T-helper 1 cell treated with Interleukin-12 subunit alpha and Interleukin-12 subunit beta and Interleukin-4 antibody, amounts not matched to agents 30 ng/mL and 1 ng/mL, for 36 hours (primary cell): ENCODE results near the gene CEMP1. TPM values are rescaled to one million over a fixed set of nuclear protein-coding genes. Genes with fewer than 3 reads are reported as not detected.
"Not testable (repeated sequence)": the region's sequence is repeated elsewhere in the genome, so short reads cannot be mapped to it uniquely, and the experiment has no call there.

Experiments used
- intact Hi-C: fragments of 100-400 bp; cut with micrococcal nuclease; formaldehyde crosslinking; loops from one replicate; pipeline ENCODE4 v1.15.1; 2024
- total RNA-seq: library from RNA; stranded (reverse); gene quantifications from 2 replicates; pipeline ENCODE4 v1.2.3, GENCODE V29; 2022

The CEMP1 gene, protein sequence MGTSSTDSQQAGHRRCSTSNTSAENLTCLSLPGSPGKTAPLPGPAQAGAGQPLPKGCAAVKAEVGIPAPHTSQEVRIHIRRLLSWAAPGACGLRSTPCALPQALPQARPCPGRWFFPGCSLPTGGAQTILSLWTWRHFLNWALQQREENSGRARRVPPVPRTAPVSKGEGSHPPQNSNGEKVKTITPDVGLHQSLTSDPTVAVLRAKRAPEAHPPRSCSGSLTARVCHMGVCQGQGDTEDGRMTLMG
- total RNA-seq = 0.44 and 0.66 TPM in 2 replicates

DNA sequence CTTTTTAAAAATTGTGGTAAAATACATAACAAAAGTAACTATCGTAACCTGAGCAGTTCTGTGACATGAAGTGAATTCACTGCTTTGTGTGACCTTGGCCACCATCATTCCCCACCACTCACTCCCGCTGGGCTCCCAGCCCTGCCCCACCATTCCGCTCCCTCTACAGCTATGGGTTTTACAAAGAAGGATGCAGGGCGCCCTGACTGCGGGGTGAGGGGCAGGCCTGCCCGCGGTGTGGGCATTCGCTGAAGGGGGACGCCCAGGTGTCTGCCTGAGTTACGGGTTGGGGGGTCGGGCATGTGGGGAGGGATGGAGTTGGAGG lies at the start of gene CEMP1:
Gene CEMP1, minus strand, starts transcription at position 38 of the 325 bp plus-strand sequence. CDS start 335 bp downstream, outside the sequence.
- intact Hi-C loops = loop anchor here (5.0 to 10.0 kb wide), 3 partner anchors 309 to 537 kb away; partner anchors contain the start of genes E4F1, NTHL1 and TSC2

DNA sequence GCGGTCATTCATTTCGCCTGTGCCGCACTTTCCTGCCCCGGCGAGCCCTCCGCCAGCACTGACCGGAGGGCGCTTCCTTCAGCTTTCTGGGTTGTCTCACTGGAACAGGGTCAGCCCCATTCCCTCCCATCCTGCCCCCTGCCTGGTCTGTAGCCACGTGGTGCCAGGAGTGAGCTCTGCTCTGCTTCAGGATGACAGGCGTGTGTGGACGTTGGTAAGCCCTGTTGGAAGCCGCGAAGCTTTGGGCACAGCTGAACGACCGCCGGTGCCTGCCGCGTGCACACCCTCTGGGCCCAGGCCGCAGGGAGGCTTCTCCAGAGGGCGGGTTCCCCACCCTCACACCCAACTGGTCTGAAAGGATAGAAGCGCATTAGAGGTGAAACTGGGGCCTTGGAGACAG lies 49.6 kb upstream of the CEMP1 start:
- intact Hi-C loops = not testable (repeated sequence)

DNA sequence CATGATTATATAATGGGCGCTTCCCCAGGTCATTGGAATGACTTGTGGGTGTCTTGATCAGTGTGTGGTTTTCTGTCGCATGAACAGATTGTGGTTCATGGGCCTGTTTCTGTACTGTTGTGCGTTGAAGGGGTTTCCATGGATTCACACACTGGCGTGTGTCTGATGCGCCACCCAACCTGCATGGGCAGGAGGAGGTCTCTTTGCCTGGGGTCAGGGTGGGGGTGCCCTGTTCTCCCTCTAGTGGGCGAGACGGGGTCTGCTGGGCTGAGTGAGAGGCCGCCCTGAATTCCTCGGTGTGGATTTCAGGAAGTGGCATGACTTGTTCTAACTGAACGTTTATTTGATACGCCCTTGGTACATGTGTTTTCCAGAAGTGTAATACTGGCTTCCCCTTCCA lies 48.9 kb upstream of the CEMP1 start:
- intact Hi-C loops = not testable (repeated sequence)

DNA sequence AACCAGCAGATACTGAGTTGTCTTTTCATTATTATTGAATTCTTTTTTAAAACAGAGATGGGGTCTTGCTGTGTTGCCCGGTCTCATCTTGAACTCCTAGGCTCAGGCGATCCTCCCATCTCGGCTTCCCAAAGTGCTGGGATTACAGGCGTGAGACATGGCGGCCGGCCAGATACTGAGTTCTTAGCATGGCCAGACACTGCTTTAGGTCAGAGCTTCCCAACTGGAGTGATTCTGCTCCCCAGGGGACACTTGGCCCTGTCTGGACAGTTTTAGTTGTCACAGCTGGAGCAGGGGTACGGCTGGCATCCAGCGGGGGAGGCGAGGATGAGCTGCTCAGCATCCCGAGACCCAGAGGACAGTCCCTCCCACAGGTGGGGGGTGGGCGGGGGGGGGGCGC lies 47.7 kb upstream of the CEMP1 start:
- intact Hi-C loops = not testable (repeated sequence)

DNA sequence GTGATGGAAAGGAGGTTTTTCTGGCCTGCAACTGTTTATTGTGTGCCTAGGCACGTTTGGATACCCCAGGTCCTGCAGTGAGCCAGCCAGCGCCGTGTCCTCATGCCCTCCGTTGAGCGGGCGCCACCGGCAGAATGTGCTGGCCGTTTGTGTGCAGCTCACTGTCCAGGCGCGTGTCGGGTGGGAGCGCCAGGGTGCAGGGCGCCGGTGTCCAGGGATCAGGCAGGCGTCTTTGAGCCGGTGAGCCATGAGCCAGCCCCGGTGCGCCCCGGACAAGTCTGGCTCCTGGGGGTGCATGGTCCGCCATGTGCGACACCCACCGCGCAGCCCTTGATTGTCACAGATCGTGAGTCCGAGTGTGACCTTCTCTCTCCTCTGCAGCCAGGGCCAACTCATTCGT lies 45.8 kb upstream of the CEMP1 start:
- intact Hi-C loops = not testable (repeated sequence)

DNA sequence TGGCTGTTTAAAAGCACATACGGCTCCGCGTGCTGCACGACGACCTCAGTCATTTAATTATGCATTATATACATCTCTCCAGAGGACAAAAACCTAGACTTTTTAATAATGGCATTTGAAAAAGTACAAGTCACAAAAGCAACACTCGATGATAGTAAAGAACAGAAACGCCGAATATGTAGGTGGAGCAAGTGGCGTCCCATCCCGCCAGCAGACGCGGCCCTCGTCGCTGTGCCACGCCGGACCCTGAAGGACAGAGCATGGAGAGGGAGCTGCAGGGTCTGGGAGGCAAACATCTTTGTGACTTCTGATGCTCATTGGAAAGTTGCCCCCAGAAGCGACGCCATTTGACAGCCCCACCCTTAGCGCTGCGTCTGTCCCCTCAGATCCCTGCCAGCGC lies 44.6 kb upstream of the CEMP1 start:
- intact Hi-C loops = not testable (repeated sequence)

DNA sequence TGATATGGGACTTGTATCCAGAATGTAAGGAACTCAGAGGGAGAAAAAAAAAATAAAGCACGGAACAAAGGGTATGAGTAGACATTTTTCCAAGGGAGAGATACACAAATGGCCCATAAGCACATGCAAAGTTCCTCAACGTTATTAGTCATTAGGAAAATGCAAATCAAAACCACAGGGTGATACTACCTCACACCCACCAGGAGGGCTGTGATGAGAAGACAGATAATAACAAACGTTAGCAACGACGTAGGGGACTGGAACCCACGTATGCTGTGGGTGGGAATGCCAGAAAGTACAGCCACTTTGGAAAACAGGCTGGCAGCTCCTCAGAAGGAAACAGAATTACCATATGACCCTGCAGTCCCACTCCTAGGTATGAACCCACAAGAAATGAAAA lies 41.5 kb upstream of the CEMP1 start:
- intact Hi-C loops = not testable (repeated sequence)

DNA sequence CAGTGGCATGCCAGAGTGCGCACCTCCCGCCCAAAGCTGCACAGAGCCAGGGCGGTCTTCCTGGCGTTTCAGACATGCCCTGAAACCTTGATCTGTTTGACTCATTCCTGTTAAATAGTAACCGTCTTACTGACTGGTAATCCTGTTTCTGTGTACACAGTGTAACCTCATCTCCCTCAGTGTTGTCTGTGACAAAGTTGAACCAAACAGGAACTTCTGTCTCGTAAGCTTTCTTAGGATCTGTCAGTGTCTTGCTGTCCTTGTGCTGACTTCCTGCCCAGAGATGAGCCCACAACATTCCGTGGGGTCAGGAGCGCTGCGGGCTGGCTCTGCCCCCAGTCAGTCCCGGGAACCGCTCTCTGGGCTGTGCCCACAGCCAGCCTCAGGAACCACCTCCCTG lies 37.4 kb upstream of the CEMP1 start:
- intact Hi-C loops = not testable (repeated sequence)

DNA sequence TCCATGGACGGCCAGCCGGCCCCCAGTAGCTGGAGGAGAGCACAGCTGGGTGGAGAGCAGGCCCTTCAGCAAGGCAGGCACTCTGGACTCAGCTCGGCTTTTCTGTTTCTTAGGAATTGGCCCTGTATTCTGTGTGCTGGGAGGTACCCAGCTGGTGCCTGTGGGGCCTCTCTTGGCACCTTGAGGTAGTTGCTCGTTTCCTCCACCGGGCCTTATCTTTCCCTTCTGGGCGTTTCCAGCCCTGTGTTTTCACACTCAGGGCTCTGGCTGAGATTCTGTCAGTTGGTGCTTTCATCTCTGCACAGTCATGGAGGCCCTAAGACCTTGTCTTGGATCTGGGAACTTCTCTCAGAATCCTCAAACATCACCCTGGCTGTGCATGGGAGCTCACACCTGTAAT lies 36.3 kb upstream of the CEMP1 start:
- intact Hi-C loops = not testable (repeated sequence)

DNA sequence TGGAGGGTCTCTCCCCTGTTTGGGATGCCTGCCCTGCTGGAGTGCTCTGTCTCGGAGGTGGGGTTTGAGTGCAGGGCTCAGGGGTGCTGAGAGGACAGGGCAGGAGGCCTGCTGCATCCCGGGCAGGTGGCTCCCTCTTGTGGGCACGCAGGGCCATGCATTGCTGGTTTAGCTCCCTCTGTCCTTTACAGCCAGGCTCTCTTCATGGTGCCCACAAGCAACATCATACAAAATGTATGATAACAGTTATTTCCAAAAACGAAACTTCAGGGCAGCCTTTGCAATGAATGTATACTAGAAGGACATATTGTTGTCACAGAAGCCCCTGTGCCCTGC lies 29.6 kb upstream of the CEMP1 start:
- intact Hi-C loops = not testable (repeated sequence)

DNA sequence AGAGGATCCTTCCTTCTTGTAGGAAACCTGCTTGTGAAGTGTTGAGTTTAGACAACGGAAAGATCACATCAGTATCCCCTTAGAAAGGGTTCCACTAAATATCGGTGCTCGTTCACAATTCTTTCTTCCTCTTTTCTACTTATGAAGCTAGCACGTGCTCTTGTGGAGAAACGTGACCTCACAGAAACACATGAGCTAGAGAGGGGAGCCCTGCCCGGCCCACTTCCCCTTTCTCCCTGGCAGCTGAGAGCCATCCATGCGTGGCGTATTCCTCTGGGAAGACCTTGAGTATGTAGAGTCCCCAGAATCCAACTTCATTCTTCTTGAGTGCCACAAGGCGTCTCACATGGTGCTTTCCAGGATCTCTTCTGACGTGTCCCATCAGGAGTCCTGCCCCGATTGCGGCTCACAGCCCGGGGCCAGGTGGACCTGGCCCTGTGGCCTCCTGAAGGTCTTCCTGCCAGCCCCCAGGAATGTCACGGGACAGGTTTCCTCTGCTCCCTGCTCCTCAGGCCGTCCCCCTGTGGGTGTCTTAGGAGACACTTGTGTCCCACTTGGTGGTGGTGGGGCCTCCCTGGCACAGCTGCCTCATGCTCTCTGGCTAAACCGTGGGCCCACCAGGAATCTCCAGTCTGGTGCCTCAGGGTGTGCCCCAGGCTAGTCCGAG lies 29.1 kb upstream of the CEMP1 start:
- intact Hi-C loops = not testable (repeated sequence)

DNA sequence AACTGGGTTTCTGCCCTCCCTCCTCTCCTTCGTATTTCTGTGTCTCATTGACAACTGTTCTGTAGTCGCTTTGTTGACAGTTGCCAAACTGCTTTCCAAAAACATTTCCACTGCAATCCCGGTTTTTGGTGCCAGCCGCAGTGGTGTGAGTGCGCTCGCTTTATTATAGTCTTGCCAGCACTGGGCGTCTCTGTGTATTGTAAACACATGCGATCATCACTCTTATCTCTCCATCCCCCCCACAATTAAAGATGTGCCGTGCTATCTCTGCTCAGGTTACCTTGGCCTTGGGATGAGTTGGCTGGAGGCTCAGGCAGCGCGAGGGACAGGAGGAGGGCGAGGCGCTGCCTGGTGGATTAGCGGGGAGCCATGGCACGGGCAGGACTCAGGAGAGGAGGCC lies 25.9 kb upstream of the CEMP1 start:
- intact Hi-C loops = not testable (repeated sequence)

DNA sequence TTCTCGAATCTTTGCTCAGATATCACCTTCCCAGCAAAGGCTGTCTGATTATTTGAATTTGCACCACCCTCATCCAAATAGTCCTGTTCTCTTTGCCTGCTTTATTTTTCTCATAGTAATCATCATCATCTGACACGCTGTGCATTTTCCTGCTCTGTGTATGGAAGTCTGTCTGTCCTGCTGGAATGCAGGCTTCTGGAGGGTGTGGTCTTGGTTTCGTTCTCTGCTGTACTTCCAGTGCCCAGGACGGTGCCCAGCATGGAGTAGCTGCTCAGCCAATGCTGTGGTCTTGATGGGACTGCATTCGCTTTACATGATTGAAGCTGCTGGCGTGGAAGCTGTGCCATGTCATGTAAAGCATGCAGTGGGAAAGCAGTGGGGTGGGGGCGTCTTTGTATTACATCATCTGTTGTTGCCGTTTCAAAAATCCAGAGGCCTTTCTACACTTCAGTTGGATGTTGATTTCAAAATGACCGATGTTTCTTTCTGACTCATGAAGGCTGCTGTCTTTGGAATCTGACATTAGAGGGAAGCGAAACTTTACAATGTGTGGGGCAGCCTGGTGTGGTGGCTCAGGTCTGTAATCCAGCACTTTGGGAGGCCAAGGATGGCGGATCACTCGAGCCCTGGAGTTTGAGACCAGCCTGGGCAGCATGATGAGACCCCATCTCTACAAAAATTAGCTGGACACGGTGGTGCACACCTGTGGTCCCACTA lies 23.7 kb upstream of the CEMP1 start:
- intact Hi-C loops = not testable (repeated sequence)

DNA sequence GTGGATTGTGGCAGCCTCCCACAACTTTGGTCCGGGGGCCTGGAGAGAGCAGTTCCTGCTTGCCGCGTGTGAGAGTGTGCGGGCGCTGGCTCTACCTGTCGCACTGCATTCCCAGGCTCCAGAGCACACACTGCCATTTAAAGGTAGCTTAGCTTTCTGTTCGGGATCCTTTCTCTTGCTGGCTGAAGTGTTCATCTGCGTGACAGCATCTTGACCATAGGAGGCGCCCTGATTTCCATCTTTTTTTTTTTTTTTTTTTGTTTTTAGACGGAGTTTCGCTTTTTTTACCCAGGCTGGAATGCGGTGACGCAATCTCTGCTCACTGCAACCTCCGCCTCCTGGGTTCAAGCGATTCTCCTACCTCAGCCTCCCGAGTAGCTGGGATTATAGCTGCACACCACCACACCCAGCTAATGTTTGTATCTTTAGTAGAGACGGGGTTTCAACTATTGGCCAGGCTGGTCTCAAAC lies 20.2 kb upstream of the CEMP1 start:
- intact Hi-C loops = not testable (repeated sequence)

DNA sequence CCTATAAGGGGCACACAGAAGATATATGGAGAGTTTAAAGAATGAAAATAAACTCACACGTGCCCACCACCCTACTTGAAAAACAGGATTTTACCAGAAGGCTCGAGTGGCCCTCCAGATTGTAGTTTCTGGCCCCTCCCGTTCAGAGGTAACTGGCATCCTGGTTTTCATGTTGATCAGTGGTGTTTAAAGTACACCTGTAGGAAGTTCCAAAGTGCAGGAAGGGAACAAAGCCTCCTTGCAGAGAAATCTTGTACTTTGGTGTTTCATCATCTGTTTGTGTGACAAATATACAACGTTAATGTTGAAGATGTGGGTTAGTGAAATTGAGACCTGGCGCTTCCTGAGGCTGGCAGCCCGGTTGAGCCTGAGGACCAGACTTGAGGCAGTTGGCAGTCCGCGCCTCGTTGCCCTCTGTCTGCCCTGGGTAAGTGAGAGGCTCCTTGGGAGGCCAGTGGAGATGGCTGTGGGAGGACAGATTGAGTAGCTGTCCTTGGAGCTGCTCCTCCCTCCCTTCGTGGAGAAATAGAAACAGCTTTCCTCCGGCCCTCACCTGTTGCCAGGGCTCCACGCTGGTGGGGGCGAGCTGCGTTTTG lies 19.2 kb upstream of the CEMP1 start:
- intact Hi-C loops = not testable (repeated sequence)

DNA sequence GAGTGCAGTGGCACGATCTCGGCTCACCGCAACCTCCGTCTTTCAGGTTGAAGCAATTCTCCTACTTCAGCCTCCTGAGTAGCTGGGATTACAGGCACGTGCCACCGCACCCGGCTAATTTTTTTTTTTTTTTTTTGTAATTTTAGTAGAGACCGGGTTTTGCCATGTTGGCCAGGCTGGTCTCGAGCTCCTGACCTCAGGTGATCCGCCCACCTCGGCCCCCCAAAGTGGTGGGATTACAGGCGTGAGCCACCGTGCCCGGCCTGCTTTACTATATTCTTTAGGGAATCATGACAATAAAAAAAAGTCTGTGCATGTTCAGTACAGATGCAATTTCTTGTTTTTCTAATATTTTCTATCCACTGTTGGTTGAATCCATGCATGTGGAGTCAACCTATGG lies 12.6 kb upstream of the CEMP1 start:
- intact Hi-C loops = not testable (repeated sequence)

DNA sequence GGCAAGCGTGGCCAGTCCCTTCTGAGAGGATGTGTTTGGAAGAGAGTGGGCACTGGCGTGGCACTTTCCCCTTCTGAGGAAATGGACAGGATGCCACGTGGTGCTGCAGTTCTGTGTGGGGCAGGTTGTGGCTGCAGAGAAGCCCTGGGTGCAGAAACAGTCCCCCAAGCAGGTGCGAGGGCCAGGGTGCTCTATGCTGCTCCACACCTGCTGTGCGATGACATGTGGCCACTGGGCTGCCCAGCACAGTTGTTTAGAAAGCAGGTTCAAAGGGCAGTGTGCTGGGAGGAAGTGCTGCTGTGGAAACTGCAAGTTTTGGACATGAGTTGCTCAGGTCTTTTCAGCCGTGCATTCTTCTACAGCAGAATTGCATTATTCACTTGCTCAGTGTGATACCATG lies 10.2 kb upstream of the CEMP1 start:
- intact Hi-C loops = not testable (repeated sequence)

DNA sequence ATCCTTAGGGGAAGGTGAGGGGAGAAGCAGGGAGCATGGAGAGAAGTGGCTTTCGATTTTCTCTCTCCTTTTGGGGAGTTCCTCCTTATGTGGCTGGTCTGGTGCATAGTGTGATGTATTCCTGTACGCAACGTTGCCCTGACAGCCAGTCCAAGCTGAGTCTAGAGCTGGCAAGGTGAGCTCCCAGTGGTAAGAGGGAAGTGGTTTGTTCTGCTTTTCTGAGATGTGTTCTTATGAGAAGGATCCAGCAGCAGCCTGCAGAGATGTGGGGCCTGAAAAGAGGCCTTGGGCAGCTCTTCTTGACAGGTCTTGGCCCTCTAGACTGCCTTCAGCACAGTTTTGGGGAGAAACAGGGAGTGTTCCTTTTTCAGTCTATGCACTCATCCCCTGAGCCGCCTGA lies 9.7 kb upstream of the CEMP1 start:
- intact Hi-C loops = not testable (repeated sequence)

DNA sequence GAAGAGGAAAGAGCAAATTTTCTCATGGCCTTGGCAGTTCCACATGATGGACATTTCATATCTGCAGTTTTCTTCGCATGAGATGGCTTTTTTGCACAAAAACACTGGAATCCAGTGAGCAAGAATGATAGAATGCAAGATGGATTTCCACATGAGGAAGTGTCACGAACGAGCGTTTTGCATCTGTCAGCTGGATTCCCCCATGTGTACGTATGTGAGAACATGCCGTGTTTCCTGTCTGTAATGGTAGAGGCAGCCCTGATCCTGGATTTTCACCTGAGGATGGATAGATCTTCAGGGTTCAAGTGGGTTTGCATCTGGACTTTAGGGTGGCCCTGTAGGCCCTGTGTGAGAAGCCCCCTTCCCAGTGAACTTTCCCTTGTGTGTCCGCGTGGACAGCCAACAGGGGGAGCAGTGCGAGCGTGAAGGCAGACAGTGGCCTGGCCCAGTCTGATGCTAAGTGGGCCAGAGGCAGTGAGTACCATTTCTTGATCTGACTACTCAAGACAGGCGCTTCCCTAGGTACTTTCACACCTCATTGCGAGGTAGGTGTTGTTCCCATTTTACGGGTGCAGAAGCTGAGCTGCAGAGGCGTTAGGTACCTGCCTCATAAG lies 8.7 kb upstream of the CEMP1 start:
- intact Hi-C loops = loop anchor here (5.0 to 10.0 kb wide), 2 partner anchors 545 to 928 kb away; partner anchors contain the start of genes CRAMP1 and IFT140

DNA sequence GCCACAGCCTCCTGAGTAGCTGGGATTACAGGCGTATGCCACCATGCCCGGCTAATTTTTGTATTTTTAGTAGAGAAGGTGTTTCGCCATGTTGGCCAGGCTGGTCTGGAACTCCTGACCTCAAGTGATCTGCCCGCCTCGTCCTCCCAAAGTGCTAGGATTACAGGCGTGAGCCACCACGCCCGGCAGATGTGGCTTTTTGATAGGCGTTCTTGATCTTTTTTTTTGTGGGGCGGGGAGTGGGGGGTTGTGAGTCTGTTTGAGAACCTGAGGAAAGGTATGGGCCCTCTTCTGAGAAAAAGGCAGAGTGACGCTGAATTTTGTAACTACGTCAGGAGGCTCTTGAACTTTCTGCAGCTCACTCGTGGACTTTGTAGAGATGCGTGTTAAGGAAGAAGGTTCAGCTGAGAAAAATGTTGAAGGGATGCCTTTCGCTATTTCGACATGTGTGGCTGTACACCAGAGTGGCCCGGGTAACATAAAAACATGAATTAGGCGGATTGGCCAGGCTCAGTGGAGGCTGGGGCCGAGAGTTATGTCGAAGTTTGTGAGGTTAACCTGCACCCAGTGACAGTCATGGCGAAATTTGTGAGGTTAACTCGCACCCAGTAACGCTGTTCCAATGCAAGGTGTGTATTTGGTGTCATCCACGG lies 8.1 kb upstream of the CEMP1 start:
- intact Hi-C loops = loop anchor here (5.0 to 10.0 kb wide), 2 partner anchors 545 to 927 kb away; partner anchors contain the start of genes CRAMP1 and IFT140
